ENCODE results near the gene B3GALT6.

Gene B3GALT6

GRCh38 chr1:1198423-1199140, 33.5 kb upstream of the B3GALT6 start:
- no peak overlapping the region for H3K27ac ChIP-seq
- TF ChIP-seq ZFX (IDR thresholded peaks at IDR 0.05; ENCODE audit: borderline replicate concordance) (no peak), CTCF (IDR thresholded peaks at IDR 0.05) (no peak)

GRCh38 chr1:1199141-1199960, 32.7 kb upstream of the B3GALT6 start:
- H3K27ac ChIP-seq: no peak overlapping the region
- no peak for TF ChIP-seq ZFX (IDR thresholded peaks at IDR 0.05; ENCODE audit: borderline replicate concordance)
- TF ChIP-seq CTCF (IDR thresholded peaks at IDR 0.05): no peak

- H3K27ac ChIP-seq: no peak overlapping the region
- TF ChIP-seq ZFX (IDR thresholded peaks at IDR 0.05; ENCODE audit: borderline replicate concordance): no peak
- TF ChIP-seq CTCF (IDR thresholded peaks at IDR 0.05): no peak
Measured at GRCh38 chr1:1199961-1200875, 31.8 kb upstream of the B3GALT6 start.

- TF ChIP-seq ZFX (IDR thresholded peaks at IDR 0.05; ENCODE audit: borderline replicate concordance) (no peak), CTCF (IDR thresholded peaks at IDR 0.05) (no peak)
- peak overlapping the region; percentile 37; the same call in 1 of the 2 replicates for H3K27ac ChIP-seq
Measured at GRCh38 chr1:1200876-1201810, 30.9 kb upstream of the B3GALT6 start.

- no peak overlapping the region for H3K27ac ChIP-seq
- TF ChIP-seq CTCF (IDR thresholded peaks at IDR 0.05) (no peak), ZFX (IDR thresholded peaks at IDR 0.05; ENCODE audit: borderline replicate concordance) (no peak)
Measured at GRCh38 chr1:1202831-1203560, 29.0 kb upstream of the B3GALT6 start.

Measured in 22Rv1 (cell line).